ENCODE results near the gene DHX16.

The DHX16 gene

GRCh38 chr6:30626484-30627366 is 46.1 kb downstream of the DHX16 start, which contains the start of gene ATAT1:
TSS of gene ATAT1 (plus strand) at chr6:30626874.
- DNase-seq: peak; percentile 88 to 93 (median 89)

- no peak for DNase-seq
Measured at GRCh38 chr6:30625511-30625910, 47.3 kb downstream of the DHX16 start.

- DNase-seq: no peak
Measured at GRCh38 chr6:30619561-30619960, 53.2 kb downstream of the DHX16 start.

GRCh38 chr6:30618270-30618797 is 54.5 kb downstream of the DHX16 start:
- no peak for DNase-seq

GRCh38 chr6:30617565-30618269 is 55.1 kb downstream of the DHX16 start, which contains the start of gene MRPS18B:
TSS of gene MRPS18B (plus strand) at chr6:30617840. CDS start at chr6:30617866, 26 bp downstream.
- peak; percentile 97 to 99 (median 98) for DNase-seq

- peak; percentile 99 to 100 (median 100) for DNase-seq
Measured at GRCh38 chr6:30616811-30617564, 55.8 kb downstream of the DHX16 start, which contains the start of gene PPP1R10. TSS of gene PPP1R10 (minus strand) at chr6:30617243. CDS start at chr6:30609944, 7,299 bp downstream.

GRCh38 chr6:30615958-30616810 is 56.6 kb downstream of the DHX16 start:
- peak; percentile 50 to 61 (median 52) for DNase-seq

GRCh38 chr6:30615219-30615957 is 57.4 kb downstream of the DHX16 start:
- peak; percentile 63 to 81 (median 75) for DNase-seq

GRCh38 chr6:30614843-30615218 is 58.0 kb downstream of the DHX16 start:
- peak; percentile 93 to 99 (median 96) for DNase-seq

- no peak for DNase-seq
Measured at GRCh38 chr6:30614044-30614842, 58.6 kb downstream of the DHX16 start.

GRCh38 chr6:30613251-30614043 is 59.4 kb downstream of the DHX16 start:
- no peak for DNase-seq

GRCh38 chr6:30612687-30613248 is 60.0 kb downstream of the DHX16 start:
- no peak for DNase-seq

GRCh38 chr6:30612213-30612612 is 60.6 kb downstream of the DHX16 start:
- peak in 1 of 4 experiments; percentile 23 for DNase-seq

- no peak for DNase-seq
Measured at GRCh38 chr6:30611856-30612194, 61.0 kb downstream of the DHX16 start.

GRCh38 chr6:30611150-30611855 is 61.5 kb downstream of the DHX16 start:
- DNase-seq: no peak

GRCh38 chr6:30610065-30610464 is 62.7 kb downstream of the DHX16 start:
- no peak for DNase-seq

GRCh38 chr6:30603961-30604360 is 68.8 kb downstream of the DHX16 start:
- DNase-seq: no peak
